Ectodermal cell (in vitro differentiated cells): ENCODE results near the gene SPSB1.

Experiments used
- H3K27ac ChIP-seq: 2 replicates; pipeline ENCODE4 v1.7.0; 2013; ENCODE audit warnings: mild to moderate bottlenecking, low read depth, low read length; ENCODE audit not compliant: insufficient read depth, poor library complexity, severe bottlenecking
- H3K27me3 ChIP-seq: 2 replicates; pipeline ENCODE4 v1.7.0; 2013; ENCODE audit warnings: mild to moderate bottlenecking, low read length; ENCODE audit not compliant: insufficient read depth, control insufficient read depth, poor library complexity, severe bottlenecking
- H3K36me3 ChIP-seq: one replicate; pipeline ENCODE4 v1.7.0; 2013; ENCODE audit warnings: low read length; ENCODE audit not compliant: control insufficient read depth, insufficient read depth
- H3K4me1 ChIP-seq: one replicate; pipeline ENCODE4 v1.7.0; 2013; ENCODE audit warnings: low read length; ENCODE audit not compliant: control insufficient read depth, insufficient read depth
- H3K4me3 ChIP-seq: 2 replicates; pipeline ENCODE4 v1.7.0; 2013; ENCODE audit warnings: low read depth, low read length, control low read depth; ENCODE audit not compliant: insufficient read depth
- H3K9me3 ChIP-seq: 2 replicates; pipeline ENCODE4 v1.7.0; 2013; ENCODE audit warnings: mild to moderate bottlenecking, low read length, moderate library complexity; ENCODE audit not compliant: control insufficient read depth
- WGBS, 2 experiments: methylation state at CpG; one replicate each; pipeline ENCODE4 v1.1.7; 2013; ENCODE audit warnings: missing lambda C conversion rate in 2 of 2; 5-methylcytosine and 5-hydroxymethylcytosine counted together

SPSB1 gene

DNA sequence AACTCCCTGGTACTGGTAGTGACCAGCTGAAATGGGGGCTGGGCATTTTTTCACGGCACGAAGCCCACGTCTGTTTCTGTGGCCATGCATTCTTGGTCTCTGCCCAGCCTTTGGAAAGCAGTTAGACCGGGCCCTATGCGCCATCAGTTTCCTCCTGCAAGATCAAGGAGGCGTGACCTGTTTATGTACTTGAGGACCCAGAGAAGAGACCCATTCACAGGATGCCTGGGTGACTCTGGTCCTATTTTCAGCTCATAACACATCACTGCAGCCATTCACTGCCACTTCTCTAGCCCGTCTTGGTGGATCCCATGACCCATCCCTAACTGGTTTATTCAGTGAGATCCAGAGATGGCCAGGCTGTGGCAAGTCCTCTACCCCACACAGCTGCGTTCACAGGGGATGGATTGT, 70.4 kb downstream of the SPSB1 start:
- Histone ChIP-seq H3K27me3 (no peaks in the 10 kb centered on the region), H3K27ac (no peak overlapping the region), H3K36me3 (no peaks in the 10 kb centered on the region), H3K4me3 (no peak overlapping the region), H3K9me3 (no peaks in the 10 kb centered on the region), H3K4me1 (no peaks in the 10 kb centered on the region)
- WGBS, 2 experiments = 93 to 96% methylated on average over 8 of the region's 8 CpGs

DNA sequence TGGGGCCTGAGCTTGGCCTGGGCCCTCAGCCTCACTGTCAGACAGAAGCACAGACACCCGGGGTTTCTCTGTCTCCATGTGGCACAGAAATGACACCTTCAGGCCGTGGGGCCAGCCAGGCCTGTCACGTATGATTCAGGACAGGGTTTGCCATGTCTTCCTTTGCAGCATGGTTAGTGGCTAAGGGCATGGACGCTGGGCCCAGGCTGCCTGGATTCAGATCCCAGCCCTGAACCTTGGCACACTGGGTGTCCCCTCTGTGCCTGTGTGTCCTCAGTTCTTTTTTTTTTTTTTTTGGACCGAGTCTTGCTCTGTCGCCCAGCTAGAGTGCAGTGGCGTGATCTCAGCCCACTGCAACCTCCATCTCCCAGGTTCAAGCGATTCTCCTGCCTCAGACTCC, 73.6 kb downstream of the SPSB1 start:
- H3K27ac ChIP-seq = no peak overlapping the region
- WGBS, 2 experiments = 90 to 94% methylated on average over 8 of the region's 8 CpGs
- H3K4me1 ChIP-seq = peaks cover 2% of the 10 kb centered on the region
- H3K27me3 ChIP-seq = no peaks in the 10 kb centered on the region
- H3K4me3 ChIP-seq = no peak overlapping the region
- no peaks in the 10 kb centered on the region for H3K36me3 ChIP-seq
- no peaks in the 10 kb centered on the region for H3K9me3 ChIP-seq

DNA sequence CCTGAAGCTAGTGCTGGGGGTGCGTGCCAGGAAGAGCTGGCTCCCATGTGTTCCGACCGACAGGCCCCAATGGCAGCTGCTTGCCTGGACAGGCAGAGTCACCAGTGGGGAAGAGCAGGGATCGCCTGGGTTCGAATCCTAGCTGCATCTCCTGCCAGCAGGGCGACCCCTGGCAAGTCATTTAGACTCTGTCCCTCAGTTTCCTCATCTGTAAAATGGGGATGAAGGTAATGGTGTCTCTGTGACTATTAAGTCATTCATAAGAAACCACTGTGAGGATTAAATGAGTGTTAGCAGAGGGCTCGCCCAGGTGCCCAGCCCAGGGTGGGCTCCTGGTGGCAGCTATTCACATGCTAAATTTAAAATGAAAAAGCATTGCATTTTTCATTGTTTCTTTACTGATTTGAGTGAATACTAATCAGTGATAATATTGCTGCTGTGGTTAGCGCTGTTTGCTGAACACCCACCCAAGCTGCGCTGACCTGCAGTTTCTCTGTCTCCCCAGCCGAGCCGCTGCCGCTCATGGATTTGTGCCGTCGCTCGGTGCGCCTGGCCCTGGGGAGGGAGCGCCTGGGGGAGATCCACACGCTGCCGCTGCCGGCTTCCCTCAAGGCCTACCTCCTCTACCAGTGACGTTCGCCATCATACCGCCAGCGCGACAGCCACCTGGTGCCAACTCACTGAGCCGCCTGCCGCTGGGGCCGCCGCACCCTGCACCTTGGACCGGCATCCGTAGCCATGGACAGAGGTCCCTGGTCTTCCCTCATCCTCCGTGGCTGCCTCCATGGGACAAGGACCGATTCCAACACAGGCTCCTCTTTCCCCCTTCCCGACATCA, 74.5 kb downstream of the SPSB1 start:
- Histone ChIP-seq H3K27me3 (no peaks in the 10 kb centered on the region), H3K4me1 (peaks cover 8% of the 10 kb centered on the region), H3K36me3 (no peaks in the 10 kb centered on the region), H3K4me3 (no peak overlapping the region), H3K27ac (no peak overlapping the region), H3K9me3 (no peaks in the 10 kb centered on the region)
- 92 to 93% methylated on average over 34 of the region's 34 CpGs for WGBS, 2 experiments

DNA sequence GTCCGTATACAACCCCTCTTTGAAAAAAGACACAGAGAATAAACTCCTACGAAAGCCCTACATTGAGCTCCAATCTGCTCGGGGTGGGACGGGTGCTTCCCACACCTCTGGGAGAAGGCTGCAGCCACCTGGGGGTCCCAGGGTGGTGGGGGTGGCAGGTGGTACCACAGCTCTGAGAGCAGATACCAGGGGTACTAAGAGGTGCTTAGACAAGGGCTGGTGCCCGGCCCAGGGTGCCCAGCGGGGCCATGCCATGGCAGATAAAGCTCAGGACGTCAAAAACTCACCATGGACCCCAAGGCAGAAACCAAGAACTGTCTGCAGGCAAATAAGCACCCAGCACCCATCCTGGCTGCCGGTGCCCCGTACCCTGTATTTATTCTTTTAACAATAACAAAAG, 75.1 kb downstream of the SPSB1 start:
- 88 to 89% methylated on average over 9 of the region's 9 CpGs for WGBS, 2 experiments
- H3K27ac ChIP-seq = no peak overlapping the region

GRCh38 chr1:9368356-9368755, 75.7 kb downstream of the SPSB1 start:
- Histone ChIP-seq H3K4me1 (peaks cover 8% of the 10 kb centered on the region), H3K27ac (no peak overlapping the region), H3K4me3 (no peak overlapping the region), H3K36me3 (no peaks in the 10 kb centered on the region), H3K27me3 (no peaks in the 10 kb centered on the region), H3K9me3 (no peaks in the 10 kb centered on the region)
- 71 to 76% methylated on average over 8 of the region's 8 CpGs for WGBS, 2 experiments

More for the DNA sequence above, 75.1 kb downstream of the SPSB1 start:
- Histone ChIP-seq H3K4me3 (no peak overlapping the region), H3K4me1 (peaks cover 8% of the 10 kb centered on the region), H3K27me3 (no peaks in the 10 kb centered on the region), H3K9me3 (no peaks in the 10 kb centered on the region), H3K36me3 (no peaks in the 10 kb centered on the region)

- Histone ChIP-seq H3K27ac (no peak overlapping the region), H3K4me1 (peaks cover 12% of the 10 kb centered on the region), H3K9me3 (no peaks in the 10 kb centered on the region), H3K4me3 (no peak overlapping the region), H3K36me3 (no peaks in the 10 kb centered on the region), H3K27me3 (no peaks in the 10 kb centered on the region)
- WGBS, 2 experiments = 94 to 95% methylated on average over 16 of the region's 16 CpGs
Measured at GRCh38 chr1:9369964-9370788, 77.5 kb downstream of the SPSB1 start.

GRCh38 chr1:9371391-9371935, 78.8 kb downstream of the SPSB1 start:
- Histone ChIP-seq H3K4me1 (peaks cover 12% of the 10 kb centered on the region), H3K4me3 (no peak overlapping the region), H3K9me3 (no peaks in the 10 kb centered on the region), H3K27ac (no peak overlapping the region), H3K27me3 (no peaks in the 10 kb centered on the region), H3K36me3 (no peaks in the 10 kb centered on the region)
- 77 to 83% methylated on average over 13 to 15 of the region's 15 CpGs for WGBS, 2 experiments

DNA sequence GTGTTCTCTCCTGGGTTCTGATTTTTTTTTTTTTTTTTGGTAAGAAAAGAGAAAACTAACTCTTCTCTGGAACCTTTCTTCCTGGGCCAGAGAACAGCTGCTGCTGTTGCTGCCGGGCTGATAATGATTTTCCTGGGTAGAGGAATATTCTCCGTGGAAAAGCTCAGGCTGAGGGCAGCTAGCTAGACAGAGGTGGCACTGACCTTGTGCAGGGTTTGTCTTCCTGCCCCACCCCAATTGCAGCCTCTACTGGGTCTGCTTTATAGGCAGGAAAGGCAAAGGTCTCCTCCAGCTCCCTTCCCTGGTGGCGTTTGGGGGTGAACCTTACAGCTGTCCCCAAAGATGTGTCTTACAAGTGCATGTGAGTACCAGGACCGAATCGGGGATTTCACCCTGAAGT, 79.3 kb downstream of the SPSB1 start:
- no peaks in the 10 kb centered on the region for H3K27me3 ChIP-seq
- no peaks in the 10 kb centered on the region for H3K9me3 ChIP-seq
- H3K4me1 ChIP-seq = peaks cover 12% of the 10 kb centered on the region
- no peaks in the 10 kb centered on the region for H3K36me3 ChIP-seq
- H3K27ac ChIP-seq = peak overlapping the region; percentile 33
- 94 to 96% methylated on average over 5 of the region's 5 CpGs for WGBS, 2 experiments
- H3K4me3 ChIP-seq = no peak overlapping the region

- no peaks in the 10 kb centered on the region for H3K9me3 ChIP-seq
- WGBS, 2 experiments = 84 to 88% methylated on average over 4 of the region's 4 CpGs
- no peak overlapping the region for H3K27ac ChIP-seq
- no peaks in the 10 kb centered on the region for H3K36me3 ChIP-seq
- H3K27me3 ChIP-seq = no peaks in the 10 kb centered on the region
- H3K4me3 ChIP-seq = no peak overlapping the region
- peaks cover 12% of the 10 kb centered on the region for H3K4me1 ChIP-seq
Measured at GRCh38 chr1:9373619-9374018, 80.9 kb downstream of the SPSB1 start.

DNA sequence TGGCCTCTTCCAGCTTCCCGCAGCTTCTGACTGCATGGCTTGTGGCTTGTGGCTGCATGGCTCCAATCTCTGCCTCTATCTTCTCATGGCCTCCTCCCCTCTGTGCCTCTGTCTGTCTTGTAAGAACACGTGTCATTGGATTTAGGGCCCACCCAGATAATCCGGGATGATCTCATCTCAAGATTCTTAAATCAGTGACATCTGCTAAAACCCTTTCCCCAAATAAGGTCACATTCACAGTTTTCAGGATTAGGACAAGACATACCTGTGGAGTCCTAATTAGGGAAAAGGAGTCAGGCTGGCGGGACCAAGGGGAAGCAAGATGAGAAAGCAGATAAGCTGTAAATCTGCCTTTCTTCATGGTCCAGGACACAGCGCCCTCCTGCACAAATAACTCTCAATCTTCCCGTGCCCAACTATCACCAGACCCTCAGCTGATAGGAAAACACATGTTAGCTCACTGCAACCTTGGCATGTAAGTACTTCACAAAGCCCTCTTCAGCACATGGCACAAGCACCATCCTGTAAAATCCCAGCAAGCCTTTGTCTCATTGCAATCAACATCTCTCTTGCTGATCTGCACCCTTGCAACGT, 82.2 kb downstream of the SPSB1 start:
- 79 to 84% methylated on average over 7 of the region's 7 CpGs for WGBS, 2 experiments
- no peaks in the 10 kb centered on the region for H3K36me3 ChIP-seq
- no peaks in the 10 kb centered on the region for H3K9me3 ChIP-seq
- no peak overlapping the region for H3K27ac ChIP-seq
- H3K4me1 ChIP-seq = peaks cover 12% of the 10 kb centered on the region
- no peak overlapping the region for H3K4me3 ChIP-seq
- H3K27me3 ChIP-seq = no peaks in the 10 kb centered on the region
